ENCODE results near the gene PTH2. TPM values are rescaled to one million over a fixed set of nuclear protein-coding genes. Genes with fewer than 3 reads are reported as not detected.

PTH2 gene
- total and polyA plus RNA-seq, 10 donors: not detected

DNA sequence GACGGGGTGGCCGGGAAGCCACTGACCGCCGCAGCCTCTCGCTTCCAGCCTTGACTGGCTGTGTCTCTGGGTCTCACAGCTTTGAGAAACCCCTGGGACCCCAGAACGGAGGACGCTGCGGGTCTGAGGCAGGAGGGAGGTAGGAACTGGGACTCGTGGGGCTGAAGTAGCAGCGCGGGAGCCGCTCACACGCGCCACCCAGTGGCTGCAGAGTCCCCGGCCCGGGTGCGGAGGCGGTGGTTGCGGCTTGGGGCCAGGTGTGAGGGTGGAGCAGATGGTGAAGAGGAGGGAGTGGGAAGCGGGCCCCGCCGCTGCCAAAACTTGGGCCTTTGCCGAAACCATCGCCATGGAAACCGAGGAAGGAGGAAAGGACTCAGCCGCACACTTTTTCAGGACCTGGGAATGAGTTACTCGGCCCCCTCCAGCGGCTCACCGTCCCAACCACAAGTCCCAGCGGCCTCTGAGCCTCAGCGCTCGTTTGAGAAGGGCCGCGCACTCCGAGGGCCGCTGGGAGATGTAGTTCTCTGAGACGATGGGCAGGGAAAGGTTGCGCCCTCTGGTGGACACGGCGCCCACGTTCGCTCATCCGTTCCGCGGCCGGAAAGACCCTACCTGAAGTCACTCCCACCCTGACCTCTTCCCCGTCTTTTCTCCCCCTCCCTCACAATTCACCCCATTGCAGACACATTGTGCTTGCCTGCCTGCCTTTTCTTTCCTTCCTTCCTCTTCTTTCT is 20.3 kb upstream of the PTH2 start:
- TF ChIP-seq POLR2A (IDR thresholded peaks at IDR 0.05) (peak in 1 of 3 donors; percentile 2), CTCF (IDR thresholded peaks at IDR 0.05 in 8 of 11, conservative IDR thresholded peaks at IDR 0.05 in 3 of 11) (peak; percentile 88 to 97 (median 93)), POLR2AphosphoS5 (IDR thresholded peaks at IDR 0.05) (peak; percentile 65 to 83 (median 76))
- Histone ChIP-seq H3K4me1 (peaks cover 0 to 63% (median 24%) of the 10 kb centered on the region in 6 donors), H3K27me3 (replicated peaks in 1 of 7) (peaks cover 4 to 46% (median 41%) of the 10 kb centered on the region in 7 donors), H3K36me3 (peaks cover 0 to 26% (median 14%) of the 10 kb centered on the region in 6 donors), H3K27ac (peak overlapping the region; percentile 14 to 87 (median 78)), H3K4me3 (peak overlapping the region; percentile 65 to 81 (median 76)), H3K9me3 (no peaks in the 10 kb centered on the region)
- peak; percentile 98 for DNase-seq
- intact Hi-C loops (cut with DNase I; ENCODE audit: low total_unique reads): loop anchor here (2.0 to 10.0 kb wide), 2 partner anchors 51 to 179 kb away; no protein-coding TSS in a partner anchor
- 0 to 1% (median 0%) methylated on average over 37 to 47 of the region's 47 CpGs for WGBS, 5 donors

DNA sequence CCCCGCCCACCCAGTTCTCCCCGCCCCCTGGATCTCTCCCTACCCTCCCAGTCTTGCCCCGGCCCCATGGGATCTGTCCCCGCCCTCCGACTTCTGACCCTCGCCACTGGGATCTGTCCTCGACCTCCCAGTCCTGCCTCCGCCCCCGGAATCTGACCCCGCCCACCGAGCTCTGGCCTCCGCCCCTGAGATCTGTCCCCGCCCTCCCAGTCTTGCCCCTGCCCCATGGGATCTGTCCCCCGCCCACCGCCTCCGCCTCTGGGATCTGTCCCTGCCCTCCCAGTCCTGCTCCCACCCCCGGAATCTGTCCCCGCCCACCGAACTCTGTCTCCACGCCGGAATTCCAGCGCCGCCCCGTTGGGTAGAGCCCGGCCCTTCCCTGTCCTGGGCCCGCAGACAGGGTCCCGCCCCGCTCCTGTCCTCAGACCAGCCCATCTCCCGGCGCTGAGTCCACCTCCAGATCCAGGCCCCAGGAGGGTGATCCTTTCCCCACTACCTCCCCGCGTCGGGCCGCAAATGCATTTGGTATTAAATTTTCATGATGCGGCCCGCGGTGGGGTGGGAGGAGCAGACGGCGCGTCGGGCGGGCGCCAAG is 19.6 kb upstream of the PTH2 start:
- intact Hi-C loops (cut with DNase I; ENCODE audit: low total_unique reads): loop anchor here (2.0 to 10.0 kb wide), 2 partner anchors 50 to 178 kb away; no protein-coding TSS in a partner anchor
- H3K27me3 ChIP-seq (replicated peaks in 1 of 7): peaks cover 4 to 53% (median 47%) of the 10 kb centered on the region in 7 donors
- WGBS, 5 donors: 1 to 2% (median 2%) methylated on average over 26 to 43 of the region's 43 CpGs
- H3K36me3 ChIP-seq: peaks cover 0 to 19% (median 13%) of the 10 kb centered on the region in 6 donors
- H3K9me3 ChIP-seq: no peaks in the 10 kb centered on the region
- peaks cover 0 to 56% (median 21%) of the 10 kb centered on the region in 6 donors for H3K4me1 ChIP-seq
- no peak for TF ChIP-seq POLR2AphosphoS5 (IDR thresholded peaks at IDR 0.05)
- TF ChIP-seq CTCF (IDR thresholded peaks at IDR 0.05 in 8 of 11, conservative IDR thresholded peaks at IDR 0.05 in 3 of 11): no peak
- no peak for TF ChIP-seq POLR2A (IDR thresholded peaks at IDR 0.05)
- DNase-seq: peak; percentile 92
- H3K4me3 ChIP-seq: peak overlapping the region; percentile 65 to 81 (median 76)
- peak overlapping the region; percentile 14 to 87 (median 78) for H3K27ac ChIP-seq

DNA sequence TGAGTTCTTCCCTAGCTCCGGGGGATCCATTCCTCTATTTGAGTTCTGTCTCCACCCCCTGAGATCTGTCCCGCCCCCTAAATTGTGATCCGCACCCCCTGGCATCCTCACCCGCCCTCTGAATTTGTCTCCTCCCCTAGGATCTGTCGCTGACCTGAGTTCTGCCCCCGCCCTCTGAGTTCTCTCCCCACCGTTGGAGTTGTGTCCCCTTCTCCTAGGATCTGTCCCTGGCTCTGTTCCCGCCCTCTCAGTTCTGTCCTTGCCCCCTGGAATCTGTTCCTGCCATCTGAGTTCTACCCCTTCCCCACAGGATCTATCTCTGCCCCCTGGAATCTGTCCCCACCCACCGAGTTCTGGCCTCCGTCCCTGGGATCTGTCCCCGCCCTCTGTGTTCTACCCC is 19.1 kb upstream of the PTH2 start:
- Histone ChIP-seq H3K9me3 (no peaks in the 10 kb centered on the region), H3K27ac (peak overlapping the region in 4 of 8 donors; percentile 74 to 87 (median 84)), H3K36me3 (peaks cover 0 to 14% (median 11%) of the 10 kb centered on the region in 6 donors), H3K4me3 (peak overlapping the region in 5 of 8 donors; percentile 65 to 81 (median 75)), H3K4me1 (peaks cover 0 to 51% (median 20%) of the 10 kb centered on the region in 6 donors), H3K27me3 (replicated peaks in 1 of 7) (peaks cover 4 to 58% (median 51%) of the 10 kb centered on the region in 7 donors)
- no peak for DNase-seq
- intact Hi-C loops (cut with DNase I; ENCODE audit: low total_unique reads): loop anchor here (2.0 to 10.0 kb wide), 2 partner anchors 50 to 178 kb away; no protein-coding TSS in a partner anchor
- 5 to 11% (median 10%) methylated on average over 11 of the region's 11 CpGs for WGBS, 5 donors
- TF ChIP-seq CTCF (IDR thresholded peaks at IDR 0.05 in 8 of 11, conservative IDR thresholded peaks at IDR 0.05 in 3 of 11) (no peak), POLR2AphosphoS5 (IDR thresholded peaks at IDR 0.05) (no peak), POLR2A (IDR thresholded peaks at IDR 0.05) (no peak)
